Neutrophil (primary cell): ENCODE data around the gene FBP2.

ENCODE experiments used
- H3K27ac ChIP-seq: fragments of 200-600 bp; sonication (generic); 2 replicates; pipeline ENCODE4 v1.5.1; 2016; ENCODE audit warnings: mild to moderate bottlenecking, moderate library complexity
- H3K27me3 ChIP-seq: fragments of 200-600 bp; sonication (generic); 2 replicates; pipeline ENCODE4 v1.6.0; 2016; ENCODE audit warnings: mild to moderate bottlenecking
- H3K36me3 ChIP-seq: fragments of 200-600 bp; sonication (generic); 2 replicates; pipeline ENCODE4 v1.5.1; 2017
- H3K4me1 ChIP-seq, 2 experiments: fragments of 200-600 bp in 1 of 2; sonication (generic) in 1 of 2; 1 replicate in 1 of 2; 2 replicates in 1 of 2; pipeline versions ENCODE4 v1.5.1 to v1.6.1; 2013 to 2016; ENCODE audit warnings: low read depth in 1 of 2, low read length in 1 of 2, mild to moderate bottlenecking in 1 of 2, moderate library complexity in 1 of 2; ENCODE audit not compliant: control insufficient read depth in 1 of 2, insufficient read depth in 1 of 2
- H3K4me3 ChIP-seq, 2 experiments: fragments of 200-600 bp in 1 of 2; sonication (generic) in 1 of 2; 1 replicate in 1 of 2; 2 replicates in 1 of 2; pipeline ENCODE4 v1.5.1; 2013 to 2016; ENCODE audit warnings: low read depth in 1 of 2, low read length in 1 of 2, mild to moderate bottlenecking in 1 of 2, moderate library complexity in 1 of 2
- H3K9me3 ChIP-seq: fragments of 200-600 bp; sonication (generic); 2 replicates; pipeline ENCODE4 v1.5.1; 2016
- CTCF ChIP-seq: fragments of 200-600 bp; sonication (generic); IDR thresholded peaks from 2 replicates; pipeline ENCODE4 v1.5.1; 2016; ENCODE audit warnings: antibody characterized with exemption

Gene FBP2

GRCh38 chr9:94584555-94584954 lies 9.1 kb downstream of the FBP2 start:
- H3K4me1 ChIP-seq, result no peaks in the 10 kb centered on the region
- H3K9me3 ChIP-seq, result no peaks in the 10 kb centered on the region
- no peak for TF ChIP-seq CTCF
- H3K36me3 ChIP-seq, result no peaks in the 10 kb centered on the region
- H3K27me3 ChIP-seq, result no peaks in the 10 kb centered on the region
- no peak overlapping the region for H3K27ac ChIP-seq
- H3K4me3 ChIP-seq, result no peak overlapping the region

DNA sequence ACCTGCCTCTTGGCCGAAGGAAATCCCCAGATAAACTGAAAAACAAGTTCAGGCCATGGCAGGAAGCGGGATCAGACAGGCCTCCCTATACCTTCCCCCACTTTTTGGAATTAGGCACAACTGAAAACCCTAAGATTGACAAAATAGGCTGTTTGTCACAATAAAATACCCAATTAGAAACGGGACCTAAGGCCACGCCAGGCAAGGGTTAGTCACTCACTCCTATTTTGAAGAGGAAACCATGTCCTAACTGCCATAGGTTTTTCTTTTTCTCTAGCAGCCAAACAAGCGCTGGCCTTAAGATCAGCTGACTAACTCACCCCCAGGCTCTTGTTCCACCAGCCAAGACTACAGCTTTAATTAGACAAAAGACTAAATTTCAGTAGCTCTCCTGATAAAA lies 11.9 kb downstream of the FBP2 start:
- Histone ChIP-seq H3K4me1 (no peaks in the 10 kb centered on the region), H3K27ac (no peak overlapping the region), H3K36me3 (no peaks in the 10 kb centered on the region), H3K9me3 (no peaks in the 10 kb centered on the region), H3K27me3 (no peaks in the 10 kb centered on the region), H3K4me3 (no peak overlapping the region)
- no peak for TF ChIP-seq CTCF

DNA sequence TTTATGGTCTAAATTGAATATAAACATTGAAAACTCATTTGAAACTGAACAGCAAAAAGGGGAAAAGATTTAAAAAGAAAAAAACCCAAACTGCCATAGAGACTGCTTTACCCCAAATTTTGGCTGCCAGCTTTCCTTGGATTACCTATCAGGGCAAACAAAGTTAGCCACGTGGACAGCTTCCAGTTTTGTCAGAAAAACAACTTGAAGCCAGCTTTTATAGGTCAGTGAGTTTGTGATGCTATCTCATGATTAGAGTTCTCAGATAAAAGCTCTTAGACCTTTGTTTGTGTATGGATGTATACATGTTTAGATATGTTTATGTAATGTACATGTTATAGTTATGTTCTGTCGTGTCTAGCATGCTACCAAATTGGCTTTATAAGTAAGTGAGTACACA lies 16.1 kb downstream of the FBP2 start:
- Histone ChIP-seq H3K27ac (no peak overlapping the region), H3K9me3 (no peaks in the 10 kb centered on the region), H3K4me3 (no peak overlapping the region), H3K4me1 (no peaks in the 10 kb centered on the region), H3K36me3 (no peaks in the 10 kb centered on the region), H3K27me3 (no peaks in the 10 kb centered on the region)
- no peak for TF ChIP-seq CTCF

DNA sequence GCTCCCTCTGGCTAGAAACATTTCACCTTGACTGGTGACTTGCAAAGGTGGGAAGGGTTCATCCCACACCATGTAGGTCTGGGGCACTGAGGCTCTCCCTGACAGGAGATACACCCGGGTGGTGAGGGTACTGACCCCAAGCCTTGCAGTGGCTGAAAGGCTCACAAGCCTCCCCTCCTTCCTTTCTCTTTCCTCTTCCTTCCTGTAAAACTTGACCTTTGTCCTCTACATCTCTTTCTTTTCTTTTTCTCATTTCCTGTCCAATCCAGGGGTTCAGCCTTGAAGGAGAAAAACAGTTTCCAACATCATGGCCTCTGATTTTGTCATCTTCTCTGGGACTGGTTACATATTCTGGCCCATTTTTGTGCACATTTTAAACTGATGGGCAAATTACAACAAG lies 16.6 kb downstream of the FBP2 start:
- Histone ChIP-seq H3K27me3 (no peaks in the 10 kb centered on the region), H3K4me3 (no peak overlapping the region), H3K27ac (no peak overlapping the region), H3K9me3 (no peaks in the 10 kb centered on the region), H3K36me3 (no peaks in the 10 kb centered on the region), H3K4me1 (no peaks in the 10 kb centered on the region)
- TF ChIP-seq CTCF, result no peak

DNA sequence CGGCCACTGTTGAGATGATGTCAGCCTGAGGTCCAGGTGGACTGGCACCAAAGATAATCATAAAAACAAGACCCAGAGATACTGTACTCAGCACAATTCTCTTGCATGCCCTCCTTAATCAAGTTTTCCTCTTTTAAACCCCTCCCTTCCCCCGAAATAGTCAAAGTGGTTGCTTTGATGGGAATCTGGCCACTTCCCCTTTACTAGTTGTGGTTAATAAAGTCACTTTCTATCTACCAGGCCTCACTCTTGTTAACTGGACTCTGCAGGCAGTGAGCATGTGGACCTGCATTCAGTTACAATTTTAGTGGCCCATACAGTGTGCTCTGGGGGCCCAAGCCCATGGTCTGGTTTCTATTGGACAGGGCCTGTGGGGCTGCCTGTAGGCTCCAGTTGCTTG lies 17.5 kb downstream of the FBP2 start:
- no peak for TF ChIP-seq CTCF
- Histone ChIP-seq H3K36me3 (no peaks in the 10 kb centered on the region), H3K4me3 (no peak overlapping the region), H3K9me3 (no peaks in the 10 kb centered on the region), H3K4me1 (no peaks in the 10 kb centered on the region), H3K27me3 (no peaks in the 10 kb centered on the region), H3K27ac (no peak overlapping the region)
